ENCODE results near the gene CCDC124. TPM values are rescaled to one million over a fixed set of nuclear protein-coding genes. Genes with fewer than 3 reads are reported as not detected.

CCDC124 gene
- total RNA-seq, 1 donor from 2014 or later, result 97.3 TPM

- Histone ChIP-seq H2AFZ (ENCODE audit: low read depth, low read length) (no peak overlapping the region), H3K79me2 (ENCODE audit: insufficient read depth, low read length) (no peaks in the 10 kb centered on the region), H3K4me2 (ENCODE audit: low read length) (no peak overlapping the region), H3K27ac (ENCODE audit: low read depth, low read length) (no peak overlapping the region), H3K4me3 (ENCODE audit: insufficient read depth, low read depth, low read length) (no peak overlapping the region), H3K9ac (ENCODE audit: low read length) (no peak overlapping the region), H3K9me3 (ENCODE audit: insufficient read depth, low read depth, low read length) (no peaks in the 10 kb centered on the region), H3K36me3 (ENCODE audit: insufficient read depth, low read length) (no peaks in the 10 kb centered on the region), H4K20me1 (ENCODE audit: insufficient read depth, low read length) (peaks cover 20% of the 10 kb centered on the region), H3K27me3 (ENCODE audit: insufficient read depth, low read length) (peaks cover 7% of the 10 kb centered on the region), H3K4me1 (ENCODE audit: insufficient read depth, low read length) (peaks cover 9% of the 10 kb centered on the region)
- no peak for FAIRE-seq
- H3K9me3 Mint-ChIP-seq (ENCODE audit: unreplicated experiment), result no peaks in the 10 kb centered on the region
- DNase-seq (ENCODE audit: low read depth), result peak; percentile 67
- peaks cover 4% of the 10 kb centered on the region for H3K36me3 Mint-ChIP-seq (ENCODE audit: low read depth, unreplicated experiment)
- H3K4me3 Mint-ChIP-seq (ENCODE audit: unreplicated experiment), result no peak overlapping the region
- H3K4me1 Mint-ChIP-seq (ENCODE audit: low read depth, unreplicated experiment), result peaks cover 5% of the 10 kb centered on the region
- H3K27me3 Mint-ChIP-seq (ENCODE audit: low read depth, unreplicated experiment), result peaks cover 2% of the 10 kb centered on the region
- no peak for TF ChIP-seq EZH2 (IDR thresholded peaks at IDR 0.05; ENCODE audit: insufficient read depth, low read length)
- TF ChIP-seq, protein P1, sequence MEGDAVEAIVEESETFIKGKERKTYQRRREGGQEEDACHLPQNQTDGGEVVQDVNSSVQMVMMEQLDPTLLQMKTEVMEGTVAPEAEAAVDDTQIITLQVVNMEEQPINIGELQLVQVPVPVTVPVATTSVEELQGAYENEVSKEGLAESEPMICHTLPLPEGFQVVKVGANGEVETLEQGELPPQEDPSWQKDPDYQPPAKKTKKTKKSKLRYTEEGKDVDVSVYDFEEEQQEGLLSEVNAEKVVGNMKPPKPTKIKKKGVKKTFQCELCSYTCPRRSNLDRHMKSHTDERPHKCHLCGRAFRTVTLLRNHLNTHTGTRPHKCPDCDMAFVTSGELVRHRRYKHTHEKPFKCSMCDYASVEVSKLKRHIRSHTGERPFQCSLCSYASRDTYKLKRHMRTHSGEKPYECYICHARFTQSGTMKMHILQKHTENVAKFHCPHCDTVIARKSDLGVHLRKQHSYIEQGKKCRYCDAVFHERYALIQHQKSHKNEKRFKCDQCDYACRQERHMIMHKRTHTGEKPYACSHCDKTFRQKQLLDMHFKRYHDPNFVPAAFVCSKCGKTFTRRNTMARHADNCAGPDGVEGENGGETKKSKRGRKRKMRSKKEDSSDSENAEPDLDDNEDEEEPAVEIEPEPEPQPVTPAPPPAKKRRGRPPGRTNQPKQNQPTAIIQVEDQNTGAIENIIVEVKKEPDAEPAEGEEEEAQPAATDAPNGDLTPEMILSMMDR (IDR thresholded peaks at IDR 0.05; ENCODE audit: insufficient read depth, low read depth, low read length), result no peak
- no peak overlapping the region for H3K27ac Mint-ChIP-seq (ENCODE audit: unreplicated experiment)
Measured at GRCh38 chr19:17944301-17944700, 11.5 kb downstream of the CCDC124 start.

GRCh38 chr19:17946965-17947784 is 14.4 kb downstream of the CCDC124 start:
- DNase-seq (ENCODE audit: low read depth), result no peak
- FAIRE-seq, result no peak
- Histone ChIP-seq H3K9ac (ENCODE audit: low read length) (peak overlapping the region; percentile 74), H3K9me3 (ENCODE audit: insufficient read depth, low read depth, low read length) (no peaks in the 10 kb centered on the region), H4K20me1 (ENCODE audit: insufficient read depth, low read length) (peaks cover 20% of the 10 kb centered on the region), H3K4me1 (ENCODE audit: insufficient read depth, low read length) (peaks cover 13% of the 10 kb centered on the region), H3K4me2 (ENCODE audit: low read length) (peak overlapping the region; percentile 98), H3K79me2 (ENCODE audit: insufficient read depth, low read length) (no peaks in the 10 kb centered on the region), H3K27ac (ENCODE audit: low read depth, low read length) (no peak overlapping the region), H3K36me3 (ENCODE audit: insufficient read depth, low read length) (no peaks in the 10 kb centered on the region), H3K27me3 (ENCODE audit: insufficient read depth, low read length) (peaks cover 33% of the 10 kb centered on the region), H3K4me3 (ENCODE audit: insufficient read depth, low read depth, low read length) (peak overlapping the region; percentile 48), H2AFZ (ENCODE audit: low read depth, low read length) (peak overlapping the region; percentile 83)
- H3K4me1 Mint-ChIP-seq (ENCODE audit: low read depth, unreplicated experiment), result peaks cover 11% of the 10 kb centered on the region
- H3K9me3 Mint-ChIP-seq (ENCODE audit: unreplicated experiment), result no peaks in the 10 kb centered on the region
- peak overlapping the region; percentile 76 for H3K4me3 Mint-ChIP-seq (ENCODE audit: unreplicated experiment)
- H3K36me3 Mint-ChIP-seq (ENCODE audit: low read depth, unreplicated experiment), result peaks cover 4% of the 10 kb centered on the region
- H3K27me3 Mint-ChIP-seq (ENCODE audit: low read depth, unreplicated experiment), result peaks cover 27% of the 10 kb centered on the region
- peak overlapping the region; percentile 78 for H3K27ac Mint-ChIP-seq (ENCODE audit: unreplicated experiment)
- TF ChIP-seq, protein P1 (IDR thresholded peaks at IDR 0.05; ENCODE audit: insufficient read depth, low read depth, low read length), result no peak
- no peak for TF ChIP-seq EZH2 (IDR thresholded peaks at IDR 0.05; ENCODE audit: insufficient read depth, low read length)
